ENCODE results near the gene ABLIM2. TPM values are rescaled to one million over a fixed set of nuclear protein-coding genes. Genes with fewer than 3 reads are reported as not detected.

ABLIM2 gene
- total and polyA plus RNA-seq, 2 of the 13 experiments (the other 11 are each of a cell fraction or from before 2014, with no cell fraction given): 0.20 to 0.37 TPM

DNA sequence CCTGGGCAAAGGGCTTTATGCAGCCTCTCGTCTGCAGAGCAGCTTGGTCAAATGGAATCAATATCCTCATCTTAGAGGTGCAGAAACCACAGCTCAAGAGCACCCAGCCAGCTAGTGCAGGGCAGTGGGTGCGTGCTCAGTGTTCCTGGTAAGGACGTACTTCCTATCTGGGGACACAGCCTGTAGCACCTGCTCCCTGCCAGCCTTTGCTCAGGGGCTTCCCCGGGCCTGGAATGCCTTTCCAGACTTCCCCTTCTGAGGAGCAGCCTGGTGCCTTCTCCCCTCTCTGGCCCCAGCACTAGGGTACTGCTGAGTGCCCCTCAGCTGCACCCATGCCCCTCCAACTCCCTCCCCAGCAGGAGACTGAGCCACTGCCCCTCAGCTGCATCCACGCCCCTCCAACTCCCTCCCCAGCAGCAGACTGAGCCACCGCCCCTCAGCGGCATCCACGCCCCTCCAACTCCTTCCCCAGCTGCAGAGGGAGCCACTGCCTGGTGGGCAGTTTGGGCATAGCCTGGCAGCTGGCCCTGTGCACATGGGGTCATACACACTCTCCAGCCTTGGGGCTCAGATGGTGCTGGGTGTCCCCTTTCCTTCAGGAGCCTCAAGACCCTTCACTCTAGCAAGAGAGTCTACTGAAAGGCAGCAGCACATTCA lies 176.7 kb downstream of the ABLIM2 start:
- intact Hi-C loops (cut with micrococcal nuclease; ENCODE audit: unreplicated experiment): loop anchor here (10.0 kb wide), 1 partner anchor 107 kb away; no protein-coding TSS in a partner anchor
- H3K9me3 ChIP-seq (ENCODE audit: low read length): no peaks in the 10 kb centered on the region
- DNase-seq (ENCODE audit: low spot score): no peak
- no peaks in the 10 kb centered on the region for H3K79me2 ChIP-seq (ENCODE audit: insufficient read depth, low read length)
- BruUV-seq (replicated peaks): no TSS peak
- POLR2A ChIA-PET: no interaction called here
- ATAC-seq: no peak
- FAIRE-seq: no peak
- 18% methylated on average over 5 of the region's 8 CpGs for WGBS (ENCODE audit: low lambda C conversion rate)
- CTCF ChIA-PET (ENCODE audit: low intra/inter-chr PET ratio, low total read pairs): no interaction called here
- no peaks in the 10 kb centered on the region for H3K36me3 ChIP-seq (replicated peaks in 1 of 2; ENCODE audit: control insufficient read depth in 1 of 2, insufficient read depth in 2 of 2, low read length in 2 of 2)
- no peak overlapping the region for H2AFZ ChIP-seq (ENCODE audit: low read length)
- in situ Hi-C loops (cut with HindIII; ENCODE audit: extremely low pct_ligation_motif_present, low pct_unique_long_range_greater_than_20kb): no loop called here
- no peaks in the 10 kb centered on the region for H4K20me1 ChIP-seq (ENCODE audit: insufficient read depth, low read length)
- peaks cover 8 to 69% of the 10 kb centered on the region in 2 experiments for H3K27me3 ChIP-seq (ENCODE audit: control insufficient read depth in 1 of 2, insufficient read depth in 2 of 2, low read length in 2 of 2)
- H3K4me1 ChIP-seq (ENCODE audit: insufficient read depth, low read length): peaks cover 48% of the 10 kb centered on the region
- TF ChIP-seq AHR (CRISPR knock-in tag; IDR thresholded peaks at IDR 0.05) (no peak), TOE1 (CRISPR knock-in tag; IDR thresholded peaks at IDR 0.05) (no peak), ARNT (IDR thresholded peaks at IDR 0.05) (no peak), FOXA1 (IDR thresholded peaks at IDR 0.05) (no peak), FOXA1 (CRISPR knock-in tag; IDR thresholded peaks at IDR 0.05) (no peak), HNRNPH1 (optimal IDR thresholded peaks at IDR 0.05; ENCODE audit: low read depth, low read length) (no peak), WIZ (CRISPR knock-in tag; IDR thresholded peaks at IDR 0.05) (no peak), ZSCAN22 (CRISPR knock-in tag; IDR thresholded peaks at IDR 0.05) (no peak)
- TF ChIP-seq, protein P1, sequence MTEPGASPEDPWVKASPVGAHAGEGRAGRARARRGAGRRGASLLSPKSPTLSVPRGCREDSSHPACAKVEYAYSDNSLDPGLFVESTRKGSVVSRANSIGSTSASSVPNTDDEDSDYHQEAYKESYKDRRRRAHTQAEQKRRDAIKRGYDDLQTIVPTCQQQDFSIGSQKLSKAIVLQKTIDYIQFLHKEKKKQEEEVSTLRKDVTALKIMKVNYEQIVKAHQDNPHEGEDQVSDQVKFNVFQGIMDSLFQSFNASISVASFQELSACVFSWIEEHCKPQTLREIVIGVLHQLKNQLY (CRISPR knock-in tag; IDR thresholded peaks at IDR 0.05): no peak
- H3K4me2 ChIP-seq (ENCODE audit: low read depth, low read length): no peak overlapping the region
- H3K27ac ChIP-seq (ENCODE audit: extremely low read length, insufficient read depth, low read length): no peak overlapping the region
- H3K9ac ChIP-seq (ENCODE audit: insufficient read depth, low read depth, low read length): no peak overlapping the region
- no peak overlapping the region for H3K4me3 ChIP-seq (replicated peaks in 1 of 3; ENCODE audit: insufficient read depth in 1 of 3, low read depth in 2 of 3, low read length in 3 of 3)

DNA sequence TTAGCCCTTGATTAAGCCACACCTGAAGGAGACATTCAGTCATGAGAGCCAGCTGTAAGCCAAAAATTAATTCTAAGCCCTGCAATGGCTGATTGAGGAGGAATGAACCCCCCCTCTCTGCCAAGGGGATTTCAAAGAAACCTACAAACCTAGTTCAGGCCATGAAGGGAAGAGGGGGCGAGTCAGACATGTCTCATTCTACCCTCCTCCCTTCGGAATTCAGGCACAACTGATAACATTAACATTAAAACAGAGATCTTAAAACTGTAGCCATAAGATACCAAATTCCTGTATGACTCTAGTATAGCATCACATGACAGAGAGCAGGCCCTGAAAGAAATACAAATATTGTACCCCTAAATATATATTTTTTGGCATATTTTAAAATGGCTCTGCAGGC lies 178.6 kb downstream of the ABLIM2 start:
- DNase-seq (ENCODE audit: low spot score): no peak
- no peak for ATAC-seq
- Histone ChIP-seq H3K79me2 (ENCODE audit: insufficient read depth, low read length) (no peaks in the 10 kb centered on the region), H2AFZ (ENCODE audit: low read length) (no peak overlapping the region), H3K27ac (ENCODE audit: extremely low read length, insufficient read depth, low read length) (no peak overlapping the region), H3K9me3 (ENCODE audit: low read length) (no peaks in the 10 kb centered on the region), H3K36me3 (replicated peaks in 1 of 2; ENCODE audit: control insufficient read depth in 1 of 2, insufficient read depth in 2 of 2, low read length in 2 of 2) (no peaks in the 10 kb centered on the region), H3K4me3 (replicated peaks in 1 of 3; ENCODE audit: insufficient read depth in 1 of 3, low read depth in 2 of 3, low read length in 3 of 3) (no peak overlapping the region), H3K4me2 (ENCODE audit: low read depth, low read length) (no peak overlapping the region), H3K27me3 (ENCODE audit: control insufficient read depth in 1 of 2, insufficient read depth in 2 of 2, low read length in 2 of 2) (peaks cover 8 to 59% of the 10 kb centered on the region in 2 experiments), H3K9ac (ENCODE audit: insufficient read depth, low read depth, low read length) (no peak overlapping the region), H3K4me1 (ENCODE audit: insufficient read depth, low read length) (peaks cover 30% of the 10 kb centered on the region), H4K20me1 (ENCODE audit: insufficient read depth, low read length) (no peaks in the 10 kb centered on the region)
- in situ Hi-C loops (cut with HindIII; ENCODE audit: extremely low pct_ligation_motif_present, low pct_unique_long_range_greater_than_20kb) (no loop called here), intact Hi-C loops (cut with micrococcal nuclease; ENCODE audit: unreplicated experiment) (loop anchor here (10.0 kb wide), 1 partner anchor 105 kb away; no protein-coding TSS in a partner anchor)
- WGBS (ENCODE audit: low lambda C conversion rate): 6% methylated on average over 2 of the region's 2 CpGs
- no TSS peak for BruUV-seq (replicated peaks)
- TF ChIP-seq ZNF780A (CRISPR knock-in tag; IDR thresholded peaks at IDR 0.05): no peak
- TF ChIP-seq, protein P2, sequence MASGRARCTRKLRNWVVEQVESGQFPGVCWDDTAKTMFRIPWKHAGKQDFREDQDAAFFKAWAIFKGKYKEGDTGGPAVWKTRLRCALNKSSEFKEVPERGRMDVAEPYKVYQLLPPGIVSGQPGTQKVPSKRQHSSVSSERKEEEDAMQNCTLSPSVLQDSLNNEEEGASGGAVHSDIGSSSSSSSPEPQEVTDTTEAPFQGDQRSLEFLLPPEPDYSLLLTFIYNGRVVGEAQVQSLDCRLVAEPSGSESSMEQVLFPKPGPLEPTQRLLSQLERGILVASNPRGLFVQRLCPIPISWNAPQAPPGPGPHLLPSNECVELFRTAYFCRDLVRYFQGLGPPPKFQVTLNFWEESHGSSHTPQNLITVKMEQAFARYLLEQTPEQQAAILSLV (CRISPR knock-in tag; IDR thresholded peaks at IDR 0.05; ENCODE audit: borderline replicate concordance): no peak
- TF ChIP-seq NR2C2 (CRISPR knock-in tag; IDR thresholded peaks at IDR 0.05; ENCODE audit: borderline replicate concordance): no peak
- no peak for TF ChIP-seq ZNF773 (CRISPR knock-in tag; IDR thresholded peaks at IDR 0.05; ENCODE audit: borderline replicate concordance)
- no peak for TF ChIP-seq ZNF563 (CRISPR knock-in tag; IDR thresholded peaks at IDR 0.05)
- TF ChIP-seq NFYB (CRISPR knock-in tag; IDR thresholded peaks at IDR 0.05): no peak
- no peak for TF ChIP-seq POLR2AphosphoS2 (IDR thresholded peaks at IDR 0.05; ENCODE audit: low read depth, low read length)
- no peak for FAIRE-seq
- ChIA-PET CTCF (ENCODE audit: low intra/inter-chr PET ratio, low total read pairs) (no interaction called here), POLR2A (interaction anchor here (0.7 kb wide), 1 partner anchor 11 kb away, joined by 3 read pairs; no protein-coding TSS in a partner anchor)

Data from HepG2 (cell line).